Lower leg skin (tissue), 4 donors: Measurements from ENCODE around the gene HADHA. TPM values are rescaled to one million over a fixed set of nuclear protein-coding genes. Genes with fewer than 3 reads are reported as not detected.

ENCODE experiments used
- DNase-seq, 2 donors: peaks; one replicate each; pipeline ENCODE4 v3.0.0-alpha.2; 2019; ENCODE audit warnings: low spot score in 2 of 2
- H3K4me3 ChIP-seq: fragments of 200-600 bp; sonication (generic); 2 replicates; pipeline ENCODE4 v1.5.1; 2017; ENCODE audit warnings: mild to moderate bottlenecking, low read depth; ENCODE audit not compliant: poor library complexity, severe bottlenecking
- CTCF ChIP-seq, 3 donors: fragments of 450-650 bp; IDR thresholded peaks; one replicate each; pipeline ENCODE4 v1.5.1; 2016; ENCODE audit warnings: antibody characterized with exemption in 3 of 3, mild to moderate bottlenecking in 3 of 3, moderate library complexity in 2 of 3
- POLR2A ChIP-seq, 2 donors: fragments of 450-650 bp; IDR thresholded peaks; one replicate each; pipeline ENCODE4 v1.6.1; 2016 to 2017; ENCODE audit warnings: antibody characterized with exemption in 2 of 2, mild to moderate bottlenecking in 1 of 2, moderate library complexity in 1 of 2
- WGBS, 2 donors: methylation state at CpG; one replicate each; pipeline ENCODE4 v1.1.5; 2018; 5-methylcytosine and 5-hydroxymethylcytosine counted together
- intact Hi-C: fragments of 100-400 bp; cut with DNase I; formaldehyde crosslinking; loops from one replicate; pipeline ENCODE4 v1.15.0; 2023; ENCODE audit warnings: low total_unique reads
- total RNA-seq, 4 donors: library from RNA; depleted of rRNA; stranded (reverse); fragments of >200 nt; gene quantifications; one replicate each; pipeline ENCODE4 v1.1.0, GENCODE V29; 2016

The HADHA gene
- total RNA-seq, 4 donors from 2014 or later: 125 to 170 (median 131) TPM

DNA sequence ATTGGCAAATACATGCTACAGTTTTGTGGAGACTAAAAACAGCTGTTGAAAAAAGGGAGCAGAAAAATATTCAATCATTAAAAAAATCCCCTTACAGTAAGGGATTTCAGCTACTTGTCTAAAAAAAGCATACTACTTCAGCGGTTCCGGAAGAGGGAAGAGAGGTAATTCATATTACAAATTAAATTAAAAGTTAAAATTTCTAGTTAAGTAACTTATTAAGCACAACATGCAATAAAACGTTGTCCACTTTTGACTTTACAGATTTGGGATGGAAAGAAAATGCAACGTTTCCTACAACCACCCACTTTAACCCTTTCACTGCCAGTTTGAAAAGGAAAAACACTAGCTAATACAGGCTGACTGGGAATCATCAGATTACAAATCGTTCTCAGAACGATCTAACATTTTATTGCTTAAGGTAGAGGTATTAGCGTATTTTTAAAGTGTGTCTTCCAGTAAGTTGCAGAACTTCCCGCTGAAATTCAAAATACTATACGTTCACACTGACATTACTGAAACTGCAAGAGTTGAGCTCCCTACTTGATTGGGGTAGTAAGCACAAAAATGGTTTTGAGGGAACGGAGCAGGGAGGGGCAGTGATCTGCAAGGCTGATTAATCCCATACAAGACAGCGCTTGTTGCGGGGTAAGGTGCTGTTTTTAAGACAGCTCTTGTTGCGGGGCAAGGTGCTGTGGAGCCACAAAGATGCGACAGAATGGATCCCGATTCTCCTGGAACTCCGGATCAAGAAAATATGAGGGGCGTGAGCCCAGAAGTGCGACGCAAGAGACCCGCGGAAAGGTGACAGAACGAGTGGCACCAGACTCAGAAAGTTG lies 743 bp downstream of the HADHA start:
- TF ChIP-seq POLR2A (IDR thresholded peaks at IDR 0.05) (no peak), CTCF (IDR thresholded peaks at IDR 0.05) (no peak)
- H3K4me3 ChIP-seq: peak overlapping the region; percentile 84
- intact Hi-C loops: loop anchor here (10.0 kb wide), 1 partner anchor 81 kb away; no protein-coding TSS in a partner anchor
- peak in 1 of 2 donors; percentile 83 for DNase-seq
- 0 to 1% methylated on average over 22 of the region's 22 CpGs for WGBS, 2 donors

DNA sequence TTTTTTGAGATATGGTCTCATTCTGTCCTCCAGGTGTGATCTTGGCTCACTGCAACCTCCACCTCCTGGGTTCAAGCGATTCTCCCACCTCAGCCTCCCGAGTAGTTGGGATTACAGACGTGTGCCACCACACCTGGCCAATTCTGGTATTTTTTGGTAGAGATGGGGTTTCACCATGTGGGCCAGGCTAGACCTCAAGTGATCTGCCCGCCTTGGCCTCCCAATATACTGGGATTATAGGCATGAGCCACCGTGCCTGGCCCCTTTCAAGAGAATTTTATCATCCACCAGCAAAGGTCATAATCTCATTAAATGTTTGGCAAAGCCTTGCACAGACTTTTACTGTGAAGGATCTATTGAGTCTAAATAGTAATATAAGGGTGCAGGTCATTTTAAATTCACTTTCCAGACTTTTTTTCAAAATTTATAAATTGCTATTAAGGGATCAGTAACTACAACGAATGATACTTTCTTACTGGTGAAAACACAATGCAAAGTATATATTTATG lies 2.5 kb downstream of the HADHA start:
- WGBS, 2 donors: 79 to 80% methylated on average over 6 of the region's 6 CpGs
- intact Hi-C loops: loop anchor here (10.0 kb wide), 1 partner anchor 83 kb away; no protein-coding TSS in a partner anchor
- TF ChIP-seq POLR2A (IDR thresholded peaks at IDR 0.05) (no peak), CTCF (IDR thresholded peaks at IDR 0.05) (no peak)
- H3K4me3 ChIP-seq: no peak overlapping the region
- no peak for DNase-seq

- intact Hi-C loops: no loop called here
- no peak for DNase-seq
- no peak overlapping the region for H3K4me3 ChIP-seq
- no peak for TF ChIP-seq POLR2A (IDR thresholded peaks at IDR 0.05)
- TF ChIP-seq CTCF (IDR thresholded peaks at IDR 0.05): no peak
- 80 to 83% methylated on average over 4 of the region's 4 CpGs for WGBS, 2 donors
Measured at GRCh38 chr2:26238311-26238958, 6.0 kb downstream of the HADHA start.

- WGBS, 2 donors: 91 to 92% methylated on average over 1 of the region's 1 CpG
- TF ChIP-seq POLR2A (IDR thresholded peaks at IDR 0.05) (no peak), CTCF (IDR thresholded peaks at IDR 0.05) (no peak)
- no peak for DNase-seq
- intact Hi-C loops: no loop called here
- H3K4me3 ChIP-seq: no peak overlapping the region
Measured at GRCh38 chr2:26237868-26238267, 6.6 kb downstream of the HADHA start.

DNA sequence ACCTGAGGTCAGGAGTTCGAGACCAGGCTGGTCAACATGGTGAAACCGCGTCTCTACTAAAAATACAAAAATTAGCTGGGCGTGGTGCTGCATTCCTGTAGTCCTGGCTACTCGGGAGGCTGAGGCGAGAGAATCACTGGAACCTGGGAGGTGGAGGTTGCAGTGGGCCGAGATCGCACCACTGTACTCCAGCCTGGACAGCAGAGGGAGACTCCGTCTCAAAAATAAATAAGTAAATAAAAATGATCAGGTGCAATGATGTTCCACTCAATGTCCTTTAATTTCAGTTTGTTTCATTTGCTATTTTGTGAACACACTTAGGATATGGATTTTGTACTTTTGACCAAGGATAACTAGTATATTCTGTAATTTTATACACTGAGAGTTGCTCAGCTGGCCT lies 9.3 kb downstream of the HADHA start:
- no peak overlapping the region for H3K4me3 ChIP-seq
- no peak for DNase-seq
- WGBS, 2 donors: 87 to 94% methylated on average over 9 of the region's 9 CpGs
- TF ChIP-seq POLR2A (IDR thresholded peaks at IDR 0.05) (no peak), CTCF (IDR thresholded peaks at IDR 0.05) (no peak)
- intact Hi-C loops: no loop called here
